ENCODE measurements around the gene LCN6.
"Not testable (repeated sequence)": the region's sequence is repeated elsewhere in the genome, so short reads cannot be mapped to it uniquely, and the experiment has no call there.

The LCN6 gene

GRCh38 chr9:136711219-136711648, 37.1 kb downstream of the LCN6 start:
- DNase-seq (ENCODE audit: low read depth, low spot score), result not testable (repeated sequence)

- DNase-seq (ENCODE audit: low read depth, low spot score), result no peak
Measured at GRCh38 chr9:136710543-136710942, 37.8 kb downstream of the LCN6 start.

- no peak for DNase-seq (ENCODE audit: low read depth, low spot score)
Measured at GRCh38 chr9:136709454-136710109, 38.7 kb downstream of the LCN6 start.

GRCh38 chr9:136707849-136708517, 40.3 kb downstream of the LCN6 start:
- DNase-seq (ENCODE audit: low read depth, low spot score), result no peak

GRCh38 chr9:136707011-136707410, 41.3 kb downstream of the LCN6 start:
- no peak for DNase-seq (ENCODE audit: low read depth, low spot score)

- no peak for DNase-seq (ENCODE audit: low read depth, low spot score)
Measured at GRCh38 chr9:136705564-136705963, 42.8 kb downstream of the LCN6 start.

- DNase-seq (ENCODE audit: low read depth, low spot score), result not testable (repeated sequence)
Measured at GRCh38 chr9:136704741-136705140, 43.6 kb downstream of the LCN6 start.

GRCh38 chr9:136703276-136703860, 45.0 kb downstream of the LCN6 start:
- DNase-seq (ENCODE audit: low read depth, low spot score), result no peak

GRCh38 chr9:136701668-136702053, 46.7 kb downstream of the LCN6 start:
- DNase-seq (ENCODE audit: low read depth, low spot score), result no peak

- DNase-seq (ENCODE audit: low read depth, low spot score), result peak; percentile 40
Measured at GRCh38 chr9:136700959-136701667, 47.2 kb downstream of the LCN6 start.

GRCh38 chr9:136700304-136700703, 48.0 kb downstream of the LCN6 start:
- no peak for DNase-seq (ENCODE audit: low read depth, low spot score)

GRCh38 chr9:136698635-136699246, 49.6 kb downstream of the LCN6 start:
- DNase-seq (ENCODE audit: low read depth, low spot score), result no peak

GRCh38 chr9:136697821-136698526, 50.4 kb downstream of the LCN6 start:
- no peak for DNase-seq (ENCODE audit: low read depth, low spot score)

GRCh38 chr9:136697146-136697820, 51.0 kb downstream of the LCN6 start:
- no peak for DNase-seq (ENCODE audit: low read depth, low spot score)

- DNase-seq (ENCODE audit: low read depth, low spot score), result no peak
Measured at GRCh38 chr9:136696502-136696901, 51.8 kb downstream of the LCN6 start.

GRCh38 chr9:136695955-136696354, 52.4 kb downstream of the LCN6 start:
- DNase-seq (ENCODE audit: low read depth, low spot score), result no peak

- DNase-seq (ENCODE audit: low read depth, low spot score), result no peak
Measured at GRCh38 chr9:136695435-136695895, 52.9 kb downstream of the LCN6 start.

GRCh38 chr9:136694872-136695247, 53.5 kb downstream of the LCN6 start:
- DNase-seq (ENCODE audit: low read depth, low spot score), result no peak

- DNase-seq (ENCODE audit: low read depth, low spot score), result no peak
Measured at GRCh38 chr9:136694163-136694871, 54.0 kb downstream of the LCN6 start.
